Activated T-cell treated with anti-CD3 and anti-CD28 coated beads for 48 hours (primary cell): ENCODE results near the gene ASAP2.
"Not testable (repeated sequence)": the region's sequence is repeated elsewhere in the genome, so short reads cannot be mapped to it uniquely, and the experiment has no call there.

ENCODE experiments used
- DNase-seq: peaks from one replicate; pipeline ENCODE4 v3.0.0-alpha.2; 2020; ENCODE audit warnings: low read depth

The ASAP2 gene

GRCh38 chr2:9382604-9383235 lies 176.1 kb downstream of the ASAP2 start:
- no peak for DNase-seq

DNA sequence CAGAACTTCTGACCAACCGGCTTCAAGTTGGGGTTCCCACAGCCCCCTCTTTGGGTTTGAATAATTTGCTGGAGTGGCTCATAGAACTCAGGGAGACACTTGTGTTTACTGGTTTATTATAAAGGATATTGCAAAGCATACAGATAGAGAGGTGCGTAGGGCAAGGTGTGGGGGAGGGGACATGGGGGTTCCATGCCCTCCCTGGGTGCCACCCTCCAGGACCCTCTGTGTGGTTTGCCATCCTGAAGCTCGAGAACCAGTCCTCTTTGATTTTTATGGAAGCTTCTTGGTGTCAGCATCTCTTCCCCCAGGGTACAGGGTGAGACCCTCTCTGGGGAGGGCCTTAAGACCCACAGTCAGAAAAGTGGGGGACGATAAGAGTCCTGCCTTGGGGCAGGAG lies 177.9 kb downstream of the ASAP2 start:
- no peak for DNase-seq

- no peak for DNase-seq
Observed at GRCh38 chr2:9385841-9386240, 179.2 kb downstream of the ASAP2 start.

- no peak for DNase-seq
Observed at GRCh38 chr2:9388199-9388681, 181.6 kb downstream of the ASAP2 start.

DNA sequence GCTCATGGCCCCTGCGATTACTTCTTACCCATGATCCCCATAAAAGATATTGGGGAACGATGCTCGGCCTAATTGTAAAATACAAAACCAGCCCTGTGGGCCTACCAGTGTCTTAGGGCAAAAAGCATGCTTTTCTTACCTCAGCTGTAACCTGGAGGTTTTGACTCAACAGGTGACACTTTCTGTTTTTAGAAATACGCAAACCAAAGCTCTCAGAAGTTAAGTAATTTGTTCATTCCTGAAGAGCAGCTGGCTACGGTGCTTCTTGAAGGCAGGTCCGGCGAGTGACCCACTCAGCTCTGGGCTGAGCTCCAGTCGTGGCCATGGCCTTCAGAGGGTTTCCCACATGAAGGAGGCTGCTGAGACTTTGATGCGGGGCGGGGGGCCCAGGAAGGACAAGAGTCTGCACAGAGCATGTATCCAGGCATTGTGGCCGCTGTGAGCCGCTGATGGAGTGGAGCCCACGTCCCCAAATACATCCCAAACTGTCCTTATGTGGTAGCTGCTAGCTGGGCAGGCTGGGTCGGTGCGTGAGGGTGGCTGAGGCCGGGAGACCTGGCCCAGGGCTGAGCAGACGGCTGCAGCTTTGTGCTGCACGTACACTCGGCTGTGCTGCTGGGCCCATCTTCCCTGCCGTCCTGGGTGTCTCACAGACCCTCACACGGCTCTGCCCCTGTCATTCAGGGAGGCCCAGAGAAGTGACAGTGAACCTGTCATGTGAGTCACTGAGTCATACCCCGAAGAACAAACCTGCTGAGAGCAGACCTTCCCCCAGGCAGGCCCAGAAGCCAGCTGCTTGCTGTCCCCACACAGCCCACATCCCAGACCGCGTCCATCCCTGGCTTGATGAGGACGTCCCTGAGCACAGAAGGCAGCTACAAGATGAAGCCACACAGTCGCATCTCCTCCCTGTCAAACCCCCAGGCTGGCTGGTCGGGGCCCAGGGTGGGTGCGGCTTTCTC lies 182.6 kb downstream of the ASAP2 start:
- no peak for DNase-seq

- no peak for DNase-seq
Observed at GRCh38 chr2:9390151-9390850, 183.7 kb downstream of the ASAP2 start.

GRCh38 chr2:9390991-9391390 lies 184.4 kb downstream of the ASAP2 start:
- no peak for DNase-seq

DNA sequence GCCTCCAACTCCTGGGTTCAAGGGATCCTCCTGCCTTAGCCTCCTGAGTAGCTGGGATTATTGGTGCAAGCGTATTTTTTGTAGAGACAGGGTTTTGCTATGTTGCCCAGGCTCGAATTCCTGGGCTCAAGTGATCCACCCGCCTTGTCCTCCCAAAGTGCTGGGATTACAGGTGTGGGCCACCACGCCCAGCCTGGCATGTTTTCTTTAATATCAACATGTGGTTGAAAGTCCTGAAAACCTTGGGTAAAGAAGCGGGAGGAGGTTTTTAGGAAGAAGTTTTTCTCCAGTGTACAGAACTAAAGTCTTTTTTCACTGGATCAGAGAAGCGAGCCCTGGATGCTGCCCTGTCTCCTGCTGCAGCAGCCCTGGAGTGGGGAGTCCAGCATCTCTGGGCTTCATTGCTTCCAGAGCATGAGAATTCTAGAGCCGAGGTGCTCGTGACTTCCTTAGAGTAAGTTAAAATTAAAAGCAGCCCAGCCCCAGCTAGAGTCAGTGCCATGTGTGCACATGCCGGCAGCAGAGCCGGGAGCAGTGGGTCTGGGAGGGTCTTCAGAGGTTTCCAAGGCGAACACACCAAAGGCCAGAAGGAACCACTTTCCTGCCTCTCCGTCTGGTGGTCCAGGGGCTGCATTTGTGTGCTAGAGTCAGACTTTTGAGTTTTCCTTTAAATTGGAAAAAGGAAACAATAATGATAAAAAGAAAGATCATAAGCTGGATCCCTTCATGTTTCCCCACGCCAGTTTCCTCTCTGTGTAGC lies 185.5 kb downstream of the ASAP2 start:
- no peak for DNase-seq

GRCh38 chr2:9392898-9393765 lies 186.5 kb downstream of the ASAP2 start:
- no peak for DNase-seq

DNA sequence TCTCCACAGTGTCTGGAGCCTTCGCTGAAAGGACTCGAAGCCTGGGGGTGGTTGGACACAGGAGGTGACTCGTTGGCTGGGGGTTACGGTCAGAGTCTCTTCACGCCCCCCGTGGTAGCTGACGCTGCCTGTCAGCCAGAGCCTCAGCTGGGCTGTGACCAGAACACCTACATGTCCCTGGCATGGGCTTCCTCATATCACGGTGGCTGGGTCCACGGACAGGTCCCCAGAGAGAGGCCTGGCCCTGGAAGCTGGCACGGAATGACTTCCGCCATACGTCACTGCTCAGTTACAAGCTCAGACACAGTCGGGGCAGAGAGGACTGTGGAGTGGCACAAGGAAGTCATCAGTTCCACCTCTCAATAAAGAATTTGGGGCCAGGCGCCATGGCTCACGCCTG lies 188.2 kb downstream of the ASAP2 start:
- no peak for DNase-seq

GRCh38 chr2:9397201-9397600 lies 190.6 kb downstream of the ASAP2 start:
- no peak for DNase-seq

DNA sequence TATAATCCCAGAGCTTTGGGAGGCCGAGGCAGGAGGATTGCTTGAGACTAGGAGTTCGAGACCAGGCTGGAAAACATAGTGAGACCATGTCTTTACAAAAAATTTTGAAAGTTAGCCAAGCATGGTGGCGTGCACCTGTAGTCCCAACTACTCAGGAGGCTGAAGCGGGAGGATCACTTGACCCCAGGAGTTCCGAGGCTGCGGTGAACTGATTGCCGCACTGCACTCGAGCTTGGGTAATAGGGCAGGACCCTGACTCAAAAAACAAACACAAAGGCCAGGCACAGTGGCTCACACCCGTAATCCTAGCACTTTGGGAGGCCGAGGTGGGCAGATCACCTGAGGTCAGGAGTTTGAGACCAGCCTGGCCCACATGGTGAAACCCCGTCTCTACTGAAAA lies 191.6 kb downstream of the ASAP2 start:
- DNase-seq = not testable (repeated sequence)

DNA sequence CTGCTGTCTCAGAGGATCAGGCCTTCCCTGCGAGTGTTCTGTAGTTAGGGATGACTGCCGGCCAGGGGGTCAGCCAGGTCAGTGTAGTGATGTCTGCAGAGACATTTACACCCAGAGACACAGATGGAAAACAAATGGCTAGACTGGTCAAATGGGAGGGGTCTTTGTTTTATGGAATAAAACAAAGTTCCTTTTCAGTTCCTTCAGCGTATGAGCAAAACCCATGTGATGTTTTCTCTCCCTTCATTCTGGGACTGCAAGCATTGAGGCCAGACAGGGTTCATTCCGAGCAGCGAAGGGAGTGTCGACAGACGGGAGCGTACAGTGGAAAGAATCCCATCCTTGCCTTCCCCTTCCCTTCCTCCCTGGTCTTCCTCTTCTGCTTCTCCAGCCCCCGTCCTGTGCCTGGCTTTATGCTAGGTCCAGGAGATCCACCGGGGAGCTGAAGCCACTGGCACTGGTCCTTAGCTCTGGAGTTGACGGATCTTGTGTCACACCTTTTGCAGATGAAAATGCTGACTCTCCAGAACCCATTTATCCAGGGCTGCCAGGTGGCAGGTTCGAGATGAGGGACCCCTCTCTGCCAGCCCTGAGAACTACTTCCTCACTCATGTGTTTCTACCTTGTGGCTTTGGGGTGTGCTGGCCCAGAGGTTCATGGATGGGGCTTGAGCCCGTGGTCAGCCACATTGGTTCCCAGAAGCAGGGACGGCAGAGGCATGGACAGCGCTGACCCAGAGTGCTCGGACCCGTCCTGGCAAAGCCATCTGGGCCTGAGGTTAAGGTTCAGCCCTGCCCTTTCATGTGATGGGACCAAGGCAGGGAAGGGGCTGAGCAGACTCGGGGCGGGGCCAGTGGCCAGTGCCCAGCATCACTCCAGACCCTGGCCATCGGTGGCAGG lies 192.5 kb downstream of the ASAP2 start:
- no peak for DNase-seq

DNA sequence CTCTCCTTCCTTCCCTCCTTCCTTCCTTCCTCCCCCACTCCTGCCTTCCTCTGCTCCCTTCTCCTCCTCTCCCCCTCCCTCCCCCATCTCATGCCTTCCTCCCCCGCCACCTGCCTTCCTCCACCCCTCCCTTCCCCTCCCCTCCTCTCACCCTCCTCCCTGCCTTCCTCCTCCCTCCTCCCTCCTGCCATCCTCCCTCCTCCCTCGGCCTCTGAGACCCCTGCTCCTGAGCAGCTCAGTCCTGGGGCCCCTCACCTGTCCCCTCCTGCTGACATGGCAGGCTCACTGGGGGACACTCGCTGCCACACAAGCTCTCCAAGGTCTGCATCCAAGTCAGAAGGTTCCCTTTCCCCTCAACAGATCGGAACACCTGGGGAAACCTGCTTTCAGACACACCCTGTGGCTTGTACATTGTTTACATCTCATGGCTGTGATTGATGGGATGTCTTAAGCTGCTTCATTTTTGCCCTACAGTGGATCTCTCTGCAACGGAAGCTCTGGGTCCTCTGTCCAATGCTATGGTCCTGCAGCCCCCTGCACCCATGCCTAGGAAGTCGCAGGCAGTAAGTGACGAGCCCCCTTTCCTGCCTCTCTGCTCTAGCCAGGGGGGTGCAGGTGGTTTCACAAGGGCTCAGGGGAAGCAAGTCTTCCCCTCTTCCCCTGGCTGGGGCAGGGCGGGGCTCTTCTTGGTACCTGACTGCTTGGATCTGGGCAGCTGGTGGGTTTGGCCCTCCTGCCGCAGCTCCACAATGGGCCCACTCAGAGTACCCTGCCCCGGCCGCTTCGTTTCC lies 193.9 kb downstream of the ASAP2 start:
- no peak for DNase-seq

DNA sequence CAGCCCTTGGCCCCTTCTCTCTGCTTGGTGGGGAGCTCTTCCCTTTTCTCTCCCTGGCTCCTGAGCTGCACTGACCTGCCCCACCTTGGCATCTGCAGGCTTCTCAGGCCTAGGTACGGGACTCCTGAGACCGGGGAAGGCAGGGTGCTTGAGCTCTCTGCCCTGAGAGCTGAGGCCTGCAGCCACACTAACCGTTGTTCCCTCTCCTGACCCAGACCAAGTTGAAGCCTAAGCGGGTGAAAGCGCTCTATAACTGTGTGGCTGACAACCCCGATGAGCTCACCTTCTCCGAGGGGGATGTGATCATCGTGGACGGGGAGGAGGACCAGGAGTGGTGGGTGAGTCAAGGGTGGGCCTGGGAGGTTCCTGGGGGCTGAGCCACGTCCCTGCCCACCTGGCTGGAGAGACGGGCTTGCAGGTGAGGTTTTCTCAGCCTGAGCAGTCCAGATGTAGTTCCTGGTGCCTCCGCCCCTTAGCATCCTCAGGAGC lies 194.5 kb downstream of the ASAP2 start:
- DNase-seq = no peak

DNA sequence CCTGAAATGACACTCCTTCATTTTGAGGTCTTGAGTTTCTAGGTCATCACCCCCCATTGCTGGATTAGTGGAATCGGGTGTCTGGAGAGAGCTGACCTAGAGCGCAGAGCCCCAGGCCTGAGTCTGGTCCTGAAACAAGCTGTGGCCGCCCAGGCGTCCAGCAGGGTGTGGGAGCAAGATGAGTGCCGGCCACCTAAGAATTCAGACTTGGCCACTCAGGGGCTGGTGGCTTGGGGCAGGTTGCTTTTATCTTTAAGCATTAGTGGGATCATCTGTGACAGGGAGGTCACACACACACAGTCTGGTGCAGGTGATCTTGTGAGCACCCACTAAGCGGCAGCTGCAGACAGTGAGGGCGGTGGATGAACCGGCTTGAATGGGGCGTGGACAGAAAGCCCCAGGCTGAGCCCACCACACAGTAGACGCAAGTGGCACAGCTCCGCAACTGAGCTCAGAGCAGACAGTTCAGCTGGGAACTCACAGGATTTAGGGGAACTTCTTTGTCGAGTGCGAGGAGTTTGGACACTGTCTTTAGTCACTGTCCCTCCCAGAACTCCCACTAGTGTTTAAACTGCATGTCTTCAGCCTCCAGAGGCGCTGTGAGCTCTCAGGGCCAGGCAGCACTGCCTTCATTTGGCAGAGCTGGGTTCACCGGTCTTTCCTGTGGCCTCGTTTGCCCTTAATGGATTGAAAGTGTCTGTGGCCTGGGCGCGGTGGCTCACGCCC lies 195.2 kb downstream of the ASAP2 start:
- DNase-seq = no peak

DNA sequence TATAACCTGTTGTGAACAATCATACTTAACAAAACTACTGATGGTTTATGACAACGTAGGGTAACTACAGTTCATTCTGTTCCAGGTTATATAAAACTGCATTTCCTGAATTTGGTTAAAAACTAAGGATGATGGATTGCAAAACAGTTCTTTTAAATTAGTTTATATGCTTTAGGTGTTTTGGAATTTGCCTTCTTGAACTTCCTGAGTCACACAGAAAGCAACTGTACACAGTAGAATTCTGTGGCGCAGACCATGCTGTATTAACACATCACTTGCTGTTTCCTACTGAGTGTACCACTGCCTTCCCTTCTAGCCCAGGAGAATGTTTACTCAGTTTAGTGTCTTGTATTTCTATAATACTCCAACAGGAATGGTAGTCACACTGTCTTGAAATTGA lies 197.3 kb downstream of the ASAP2 start:
- DNase-seq = no peak

DNA sequence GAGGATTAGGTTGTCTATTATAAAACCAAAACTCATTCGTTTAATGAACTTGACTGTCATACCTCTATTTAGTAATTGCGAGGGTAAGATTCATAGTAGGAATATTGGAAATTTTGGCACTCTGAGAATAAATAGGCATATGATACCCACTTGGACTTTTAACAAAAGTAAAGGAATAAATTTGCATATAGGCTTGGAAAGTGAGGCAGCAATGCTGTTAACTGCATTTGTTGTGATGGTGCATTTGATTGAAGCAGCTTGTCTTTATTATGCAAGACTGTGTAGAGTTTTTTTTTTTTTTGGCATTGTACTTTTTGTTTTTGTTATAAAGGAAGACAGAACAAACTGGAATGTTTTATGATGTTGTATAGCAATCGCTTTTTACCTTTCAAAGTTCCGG lies 197.8 kb downstream of the ASAP2 start:
- DNase-seq = no peak
